HG02884 (cell line): ENCODE results near the gene TMEM98.
"Not testable (repeated sequence)": the region's sequence is repeated elsewhere in the genome, so short reads cannot be mapped to it uniquely, and the experiment has no call there.

Source experiments
- ATAC-seq: cut with Tn5 transposase; IDR thresholded peaks from one replicate; pipeline ENCODE4 v1.9.1; 2021; ENCODE audit warnings: mild to moderate bottlenecking, moderate library complexity; ENCODE audit not compliant: unreplicated experiment

The TMEM98 gene

GRCh38 chr17:32940706-32941390, 12.9 kb downstream of the TMEM98 start:
- no peak for ATAC-seq

- no peak for ATAC-seq
Observed at GRCh38 chr17:32941419-32942032, 13.6 kb downstream of the TMEM98 start.

GRCh38 chr17:32943206-32943605, 15.3 kb downstream of the TMEM98 start:
- ATAC-seq = no peak

GRCh38 chr17:32943647-32944191, 15.8 kb downstream of the TMEM98 start:
- no peak for ATAC-seq

GRCh38 chr17:32944248-32945020, 16.5 kb downstream of the TMEM98 start:
- ATAC-seq = no peak

GRCh38 chr17:32946375-32947135, 18.6 kb downstream of the TMEM98 start:
- no peak for ATAC-seq

GRCh38 chr17:32947736-32948135, 19.8 kb downstream of the TMEM98 start:
- no peak for ATAC-seq

GRCh38 chr17:32949181-32949580, 21.2 kb downstream of the TMEM98 start:
- no peak for ATAC-seq

GRCh38 chr17:32952491-32952890, 24.5 kb downstream of the TMEM98 start:
- ATAC-seq = not testable (repeated sequence)

GRCh38 chr17:32953045-32953444, 25.1 kb downstream of the TMEM98 start:
- ATAC-seq = no peak

GRCh38 chr17:32953857-32954256, 25.9 kb downstream of the TMEM98 start:
- no peak for ATAC-seq

GRCh38 chr17:32954477-32954876, 26.5 kb downstream of the TMEM98 start:
- no peak for ATAC-seq

- ATAC-seq = no peak
Observed at GRCh38 chr17:32955155-32955554, 27.2 kb downstream of the TMEM98 start.

- no peak for ATAC-seq
Observed at GRCh38 chr17:32956240-32956970, 28.5 kb downstream of the TMEM98 start.

- ATAC-seq = no peak
Observed at GRCh38 chr17:32958418-32958817, 30.5 kb downstream of the TMEM98 start.

GRCh38 chr17:32960815-32961214, 32.9 kb downstream of the TMEM98 start:
- no peak for ATAC-seq

GRCh38 chr17:32962320-32962711, 34.4 kb downstream of the TMEM98 start:
- ATAC-seq = no peak

GRCh38 chr17:32964541-32964940, 36.6 kb downstream of the TMEM98 start:
- no peak for ATAC-seq

- not testable (repeated sequence) for ATAC-seq
Observed at GRCh38 chr17:32969231-32969630, 41.3 kb downstream of the TMEM98 start.

- no peak for ATAC-seq
Observed at GRCh38 chr17:32970281-32970680, 42.3 kb downstream of the TMEM98 start.
